HG03064 (cell line): Measurements from ENCODE around the gene DIPK1C.

Experiments used
- ATAC-seq: cut with Tn5 transposase; IDR thresholded peaks from one replicate; pipeline ENCODE4 v1.9.1; 2021; ENCODE audit warnings: low read depth; ENCODE audit not compliant: unreplicated experiment

The DIPK1C gene

GRCh38 chr18:74425876-74426275, 31.2 kb downstream of the DIPK1C start:
- no peak for ATAC-seq

- no peak for ATAC-seq
Measured at GRCh38 chr18:74425161-74425560, 31.9 kb downstream of the DIPK1C start.

- no peak for ATAC-seq
Measured at GRCh38 chr18:74422541-74422940, 34.6 kb downstream of the DIPK1C start.

DNA sequence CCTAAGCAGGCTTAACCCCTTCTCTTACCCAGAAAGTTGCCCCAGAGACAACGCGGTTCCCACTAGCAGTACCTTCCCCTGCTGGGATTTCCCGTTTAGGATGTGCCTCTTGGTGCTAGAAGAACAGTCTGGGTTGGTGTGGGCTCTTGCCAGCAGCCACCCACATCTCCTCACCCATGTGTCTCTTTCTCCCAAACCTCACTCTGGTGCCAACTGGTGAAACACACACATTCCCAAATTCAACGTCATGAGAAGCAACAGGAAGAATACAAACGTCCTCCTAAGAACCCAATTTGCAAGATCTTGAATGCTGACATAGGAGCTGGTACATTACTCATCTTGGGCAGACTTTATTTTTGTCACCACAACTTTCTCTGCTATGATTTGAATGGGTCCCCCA, 36.2 kb downstream of the DIPK1C start:
- no peak for ATAC-seq

GRCh38 chr18:74420481-74420880, 36.6 kb downstream of the DIPK1C start:
- no peak for ATAC-seq

GRCh38 chr18:74419761-74420160, 37.3 kb downstream of the DIPK1C start:
- no peak for ATAC-seq

- no peak for ATAC-seq
Measured at GRCh38 chr18:74418023-74418422, 39.1 kb downstream of the DIPK1C start.

- no peak for ATAC-seq
Measured at GRCh38 chr18:74416124-74416523, 41.0 kb downstream of the DIPK1C start.

DNA sequence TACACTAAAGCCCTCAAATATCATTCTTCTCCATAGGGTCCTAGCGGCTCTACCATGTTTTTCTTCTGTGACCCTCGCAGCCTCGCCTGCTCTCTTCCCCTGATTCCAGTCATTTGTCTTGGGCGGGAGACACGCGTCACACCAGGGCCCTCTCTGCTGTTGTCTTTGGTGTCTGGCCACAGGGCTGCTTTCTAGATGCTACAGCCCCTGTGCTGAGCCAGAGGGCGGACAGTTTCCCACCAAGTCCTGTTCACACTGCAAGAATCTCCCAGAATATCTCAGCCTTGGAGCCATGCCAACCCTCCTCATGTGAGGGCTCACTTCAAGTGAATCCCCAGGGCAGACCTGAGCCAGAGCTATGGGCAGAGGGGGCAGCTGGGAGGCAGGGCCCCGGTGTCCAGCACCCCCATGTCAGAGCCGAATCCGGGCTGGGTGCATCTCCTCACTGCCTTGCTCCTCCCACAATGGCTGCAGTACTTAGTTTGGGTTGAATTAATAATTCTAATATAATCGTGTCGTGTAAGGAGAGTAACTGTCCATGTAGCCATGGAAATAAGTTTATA, 42.1 kb downstream of the DIPK1C start:
- ATAC-seq: no peak

DNA sequence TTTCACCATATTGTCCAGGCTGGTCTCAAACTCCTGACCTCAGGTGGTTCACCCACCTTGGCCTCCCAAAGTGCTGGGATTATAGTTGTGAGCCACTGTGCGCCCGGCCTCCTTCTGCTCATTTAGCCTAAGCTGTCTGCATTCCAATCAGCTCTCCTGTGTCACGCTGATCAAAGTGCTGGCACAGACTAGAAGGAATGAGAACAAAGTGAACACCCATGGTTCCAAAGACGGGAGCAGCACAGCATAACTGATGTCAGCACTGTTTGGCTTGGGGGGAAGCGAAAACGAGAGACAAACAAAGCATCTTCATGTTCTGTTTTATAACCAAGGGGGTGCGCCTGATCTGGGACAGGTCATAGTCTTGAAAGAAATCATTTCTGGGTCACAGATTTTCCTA, 43.3 kb downstream of the DIPK1C start:
- ATAC-seq: no peak

DNA sequence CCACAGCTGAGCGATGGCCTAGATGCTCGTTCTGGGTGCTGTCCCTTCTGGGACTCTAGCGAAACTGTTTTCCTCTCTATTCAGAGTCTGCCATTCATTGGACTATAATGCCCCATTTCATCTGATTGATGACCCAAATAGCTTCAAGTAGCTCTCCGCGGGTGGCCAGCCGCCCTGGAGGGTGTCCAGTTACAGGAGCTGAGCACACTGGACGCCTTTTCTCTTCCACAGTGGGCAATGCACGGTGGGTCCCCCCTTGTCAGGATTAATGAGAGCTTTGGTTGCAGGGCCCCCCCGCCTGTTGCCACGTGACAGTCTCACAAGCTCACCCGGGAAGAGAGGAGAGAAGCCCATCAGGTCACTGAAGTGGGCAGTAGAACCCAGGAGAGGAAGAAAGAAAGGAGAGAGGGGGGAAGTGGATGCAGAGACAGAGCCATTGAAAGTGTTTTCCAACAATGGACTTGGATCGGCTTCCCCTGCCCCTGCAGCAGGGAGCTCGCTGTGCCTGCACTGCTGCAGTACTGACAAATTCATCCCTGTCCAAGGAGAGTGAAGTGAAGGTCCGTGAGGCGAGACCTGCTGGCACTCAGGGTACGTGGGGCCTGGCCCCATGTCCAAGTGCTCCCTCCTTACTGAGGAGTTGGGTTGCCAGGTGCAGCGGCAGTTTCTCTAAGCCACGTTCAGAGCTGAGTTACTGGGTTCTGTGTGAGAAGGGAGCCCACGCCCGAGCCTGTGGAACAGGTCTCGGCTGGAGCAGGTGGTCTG, 44.8 kb downstream of the DIPK1C start:
- ATAC-seq: no peak

GRCh38 chr18:74411475-74411874, 45.6 kb downstream of the DIPK1C start:
- ATAC-seq: no peak

- no peak for ATAC-seq
Measured at GRCh38 chr18:74410441-74410992, 46.6 kb downstream of the DIPK1C start.

DNA sequence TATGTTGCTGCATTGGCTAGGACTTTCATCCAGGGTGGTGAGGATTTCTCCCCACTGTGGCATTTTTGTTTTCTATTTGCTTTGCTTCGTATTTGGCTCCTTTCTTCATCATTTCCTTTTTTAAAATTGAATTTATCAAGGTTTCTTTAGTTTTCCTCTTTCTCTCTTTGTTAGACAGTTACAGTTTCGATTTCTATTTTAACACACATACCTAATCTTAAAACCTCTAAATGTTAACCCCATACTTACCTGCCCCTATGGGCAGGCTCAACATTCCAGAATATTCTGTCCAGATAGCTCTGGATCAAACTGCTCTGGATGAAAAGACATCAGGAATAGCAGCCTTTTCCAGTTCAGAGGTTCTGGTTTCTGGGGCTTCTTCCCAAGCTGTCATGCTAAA, 49.2 kb downstream of the DIPK1C start:
- no peak for ATAC-seq

GRCh38 chr18:74402806-74403433, 54.2 kb downstream of the DIPK1C start:
- ATAC-seq: no peak

DNA sequence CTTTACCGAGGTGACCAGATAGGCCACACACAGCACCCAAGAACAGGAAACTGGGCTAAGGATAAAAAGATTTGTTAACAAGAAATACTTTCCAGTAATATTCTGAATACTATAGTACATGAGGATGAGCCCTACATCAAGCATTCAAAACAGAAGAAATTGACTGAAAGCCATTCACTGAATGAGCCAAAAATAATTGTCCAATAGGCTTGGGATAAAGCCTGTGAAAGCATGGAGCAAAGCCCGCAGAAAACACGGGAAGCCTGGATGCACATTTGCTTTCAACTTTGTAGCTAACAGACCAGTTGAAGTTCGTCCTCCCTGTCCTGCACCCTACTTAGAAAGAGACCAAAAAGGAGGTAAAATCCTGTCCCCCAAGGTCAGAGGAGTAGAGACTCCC, 56.3 kb downstream of the DIPK1C start:
- no peak for ATAC-seq

GRCh38 chr18:74399091-74399887, 57.8 kb downstream of the DIPK1C start:
- ATAC-seq: no peak

DNA sequence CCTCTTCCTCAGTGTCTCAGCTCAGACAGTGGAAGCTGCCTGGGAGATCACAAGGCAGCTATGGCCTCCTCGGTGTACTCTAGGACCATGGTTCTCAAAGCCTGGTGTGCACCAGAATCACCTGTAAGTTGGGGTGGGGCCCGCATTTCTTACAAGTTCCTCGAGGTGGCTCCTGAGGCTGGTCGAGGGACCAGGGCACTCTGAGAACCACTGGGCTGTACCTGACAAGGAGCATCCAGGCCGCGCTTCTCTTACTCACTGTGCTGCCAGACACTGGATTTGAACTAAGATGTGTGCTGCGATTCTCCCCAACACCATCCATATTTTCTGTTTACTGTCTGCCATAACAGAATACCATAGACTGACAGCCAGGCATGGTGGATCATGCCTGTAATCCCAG, 59.5 kb downstream of the DIPK1C start:
- no peak for ATAC-seq

DNA sequence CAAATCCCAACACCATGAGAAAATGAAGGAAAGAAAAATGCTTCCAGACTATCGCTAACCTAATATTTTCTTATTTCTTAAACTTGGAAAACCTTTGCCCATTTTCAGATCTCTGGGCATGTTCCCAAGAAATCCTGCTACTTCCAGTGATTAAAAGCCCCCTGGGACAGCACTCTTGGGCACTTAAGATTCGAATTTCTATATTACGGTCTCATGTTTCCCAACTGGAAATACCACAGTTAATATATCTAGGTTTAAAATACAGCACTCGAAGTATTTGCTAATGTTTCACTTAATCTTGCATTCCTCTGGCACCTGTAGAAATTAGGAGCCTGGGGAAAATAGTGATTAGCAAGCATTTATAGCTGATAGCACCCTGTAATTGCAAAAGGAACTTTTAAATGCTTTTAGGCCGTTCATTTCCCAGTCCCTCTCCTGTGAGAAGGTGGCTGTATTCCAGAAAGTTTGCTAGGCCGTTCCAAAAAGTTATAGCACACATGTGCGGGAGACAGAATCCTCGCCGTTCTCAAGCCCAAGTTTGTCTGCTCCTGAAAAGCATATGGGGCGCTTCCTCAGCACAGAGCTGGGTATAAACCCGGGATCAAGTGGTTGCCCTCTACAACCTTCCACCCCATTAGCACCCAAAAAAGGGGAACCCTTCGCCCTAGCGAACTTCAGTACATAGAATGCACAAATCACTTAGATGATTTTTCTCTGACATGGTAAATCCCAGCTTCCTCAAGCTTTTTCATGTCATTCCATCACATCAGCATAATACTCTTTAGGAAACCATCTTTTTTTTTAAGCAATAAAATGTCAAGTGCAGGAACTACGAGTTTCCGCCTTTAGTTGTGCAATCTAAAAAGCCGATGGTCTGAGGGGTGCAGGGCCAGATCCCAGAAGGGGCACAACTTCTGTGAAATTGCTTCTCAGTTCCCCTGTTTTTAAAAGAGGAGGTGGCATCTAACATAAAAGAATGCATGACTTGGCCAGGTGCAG, 60.6 kb downstream of the DIPK1C start:
- ATAC-seq: no peak
